Chondrocyte (in vitro differentiated cells): ENCODE results near the gene TNFRSF19. TPM values are rescaled to one million over a fixed set of nuclear protein-coding genes. Genes with fewer than 3 reads are reported as not detected.

Source experiments
- DNase-seq: peaks from one replicate; pipeline ENCODE4 v3.0.0; 2021; ENCODE audit warnings: mixed read lengths, low spot score
- H3K27ac Mint-ChIP-seq: one replicate; pipeline ENCODE4 v1.8.0; 2021; ENCODE audit warnings: mild to moderate bottlenecking, moderate library complexity, mixed read lengths; ENCODE audit not compliant: unreplicated experiment
- H3K27me3 Mint-ChIP-seq: 2 replicates; pipeline ENCODE4 v1.8.0; 2021; ENCODE audit warnings: low read depth, mixed read lengths
- H3K36me3 Mint-ChIP-seq: 2 replicates; pipeline ENCODE4 v1.8.0; 2021; ENCODE audit warnings: low read depth, mixed read lengths
- H3K4me1 Mint-ChIP-seq: 2 replicates; pipeline ENCODE4 v1.8.0; 2021; ENCODE audit warnings: low read depth, mild to moderate bottlenecking, mixed read lengths
- H3K4me3 Mint-ChIP-seq: one replicate; pipeline ENCODE4 v1.8.0; 2021; ENCODE audit warnings: mild to moderate bottlenecking, moderate library complexity, mixed read lengths; ENCODE audit not compliant: unreplicated experiment
- H3K9me3 Mint-ChIP-seq: 2 replicates; pipeline ENCODE4 v1.8.0; 2021; ENCODE audit warnings: low read depth, mixed read lengths
- total RNA-seq: library from RNA; stranded (reverse); gene quantifications from 3 replicates; pipeline ENCODE4 v1.2.1, GENCODE V29; 2021
- TF ChIP-seq, protein P1 (sequence below): fragments of 200-600 bp; sonication (generic); IDR thresholded peaks from 2 replicates; pipeline ENCODE4 v1.5.0; 2021; ENCODE audit warnings: antibody characterized with exemption, mild to moderate bottlenecking, moderate library complexity

Gene TNFRSF19
- total RNA-seq, 1 donor from 2014 or later: 1.3 TPM

GRCh38 chr13:23621316-23621645 lies 51.1 kb downstream of the TNFRSF19 start:
- TF ChIP-seq, protein P1, sequence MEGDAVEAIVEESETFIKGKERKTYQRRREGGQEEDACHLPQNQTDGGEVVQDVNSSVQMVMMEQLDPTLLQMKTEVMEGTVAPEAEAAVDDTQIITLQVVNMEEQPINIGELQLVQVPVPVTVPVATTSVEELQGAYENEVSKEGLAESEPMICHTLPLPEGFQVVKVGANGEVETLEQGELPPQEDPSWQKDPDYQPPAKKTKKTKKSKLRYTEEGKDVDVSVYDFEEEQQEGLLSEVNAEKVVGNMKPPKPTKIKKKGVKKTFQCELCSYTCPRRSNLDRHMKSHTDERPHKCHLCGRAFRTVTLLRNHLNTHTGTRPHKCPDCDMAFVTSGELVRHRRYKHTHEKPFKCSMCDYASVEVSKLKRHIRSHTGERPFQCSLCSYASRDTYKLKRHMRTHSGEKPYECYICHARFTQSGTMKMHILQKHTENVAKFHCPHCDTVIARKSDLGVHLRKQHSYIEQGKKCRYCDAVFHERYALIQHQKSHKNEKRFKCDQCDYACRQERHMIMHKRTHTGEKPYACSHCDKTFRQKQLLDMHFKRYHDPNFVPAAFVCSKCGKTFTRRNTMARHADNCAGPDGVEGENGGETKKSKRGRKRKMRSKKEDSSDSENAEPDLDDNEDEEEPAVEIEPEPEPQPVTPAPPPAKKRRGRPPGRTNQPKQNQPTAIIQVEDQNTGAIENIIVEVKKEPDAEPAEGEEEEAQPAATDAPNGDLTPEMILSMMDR: no peak
- Mint-ChIP-seq H3K9me3 (peaks cover 6% of the 10 kb centered on the region), H3K27me3 (no peaks in the 10 kb centered on the region), H3K4me3 (no peak overlapping the region), H3K27ac (peak overlapping the region; percentile 69), H3K4me1 (peaks cover 36% of the 10 kb centered on the region), H3K36me3 (peaks cover 2% of the 10 kb centered on the region)
- DNase-seq: no peak

- peaks cover 6% of the 10 kb centered on the region for H3K9me3 Mint-ChIP-seq
- no peaks in the 10 kb centered on the region for H3K27me3 Mint-ChIP-seq
- no peak overlapping the region for H3K4me3 Mint-ChIP-seq
- H3K36me3 Mint-ChIP-seq: peaks cover 3% of the 10 kb centered on the region
- no peak for DNase-seq
- TF ChIP-seq, protein P1: no peak
- H3K27ac Mint-ChIP-seq: no peak overlapping the region
- H3K4me1 Mint-ChIP-seq: peaks cover 24% of the 10 kb centered on the region
Measured at GRCh38 chr13:23622985-23623384, 52.8 kb downstream of the TNFRSF19 start.

DNA sequence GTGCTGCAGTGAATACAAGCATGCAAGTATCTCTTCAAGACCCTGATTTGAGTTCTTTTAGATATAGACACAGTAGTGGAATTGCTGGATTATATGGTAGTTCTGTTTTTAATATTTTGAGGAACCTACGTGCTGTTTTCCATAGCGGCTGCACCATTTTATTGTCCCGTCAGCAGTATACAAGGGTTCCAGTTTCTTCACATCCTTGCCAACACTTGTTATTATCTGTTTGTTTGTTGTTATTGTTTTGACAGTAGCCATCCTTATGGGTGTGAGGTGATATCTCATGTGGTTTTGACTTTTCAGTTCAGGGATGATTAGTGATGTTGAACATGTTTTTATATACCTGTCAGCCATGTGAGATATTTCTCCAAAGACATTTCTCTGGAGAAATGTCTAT lies 53.2 kb downstream of the TNFRSF19 start:
- Mint-ChIP-seq H3K4me3 (no peak overlapping the region), H3K4me1 (peaks cover 20% of the 10 kb centered on the region), H3K36me3 (peaks cover 3% of the 10 kb centered on the region), H3K27ac (no peak overlapping the region), H3K27me3 (no peaks in the 10 kb centered on the region), H3K9me3 (peaks cover 6% of the 10 kb centered on the region)
- TF ChIP-seq, protein P1: no peak
- no peak for DNase-seq

- Mint-ChIP-seq H3K27ac (no peak overlapping the region), H3K36me3 (peaks cover 3% of the 10 kb centered on the region), H3K9me3 (peaks cover 6% of the 10 kb centered on the region), H3K4me1 (peaks cover 10% of the 10 kb centered on the region), H3K4me3 (no peak overlapping the region), H3K27me3 (no peaks in the 10 kb centered on the region)
- TF ChIP-seq, protein P1: no peak
- no peak for DNase-seq
Measured at GRCh38 chr13:23626700-23627099, 56.5 kb downstream of the TNFRSF19 start.

GRCh38 chr13:23627410-23627809 lies 57.2 kb downstream of the TNFRSF19 start:
- H3K4me1 Mint-ChIP-seq: peaks cover 9% of the 10 kb centered on the region
- H3K4me3 Mint-ChIP-seq: no peak overlapping the region
- TF ChIP-seq, protein P1: no peak
- H3K36me3 Mint-ChIP-seq: peaks cover 3% of the 10 kb centered on the region
- DNase-seq: no peak
- no peak overlapping the region for H3K27ac Mint-ChIP-seq
- no peaks in the 10 kb centered on the region for H3K27me3 Mint-ChIP-seq
- peaks cover 6% of the 10 kb centered on the region for H3K9me3 Mint-ChIP-seq
